WTC11 (cell line): ENCODE measurements around the gene PGBD1. TPM values are rescaled to one million over a fixed set of nuclear protein-coding genes. Genes with fewer than 3 reads are reported as not detected.

Experiments used
- ATAC-seq: fragments of 200-7000 bp; cut with Tn5 transposase; 2 replicates; pipeline ENCODE4 v1.10.0; 2021; ENCODE audit warnings: mild to moderate bottlenecking, moderate library complexity
- CTCF ChIA-PET: fragments of 300-600 bp; sonication (Branson Sonifier 250); formaldehyde crosslinking; loops from one replicate; lab custom pipeline; 2021; ENCODE audit warnings: antibody characterized with exemption; lab: Charles Lee
- POLR2A ChIA-PET: fragments of 350-600 bp; sonication (Branson Sonifier 250); formaldehyde crosslinking; loops from one replicate; lab custom pipeline; 2021; ENCODE audit warnings: antibody characterized with exemption; lab: Charles Lee
- DNase-seq: peaks from one replicate; pipeline ENCODE4 v3.0.0; 2021; ENCODE audit warnings: low spot score
- H3K27ac Mint-ChIP-seq: 2 replicates; pipeline ENCODE4 v1.8.0; 2021; ENCODE audit warnings: mixed read lengths
- H3K27me3 Mint-ChIP-seq: 2 replicates; pipeline ENCODE4 v1.8.0; 2021; ENCODE audit warnings: low read depth, mild to moderate bottlenecking, moderate library complexity, mixed read lengths
- H3K36me3 Mint-ChIP-seq: 2 replicates; pipeline ENCODE4 v1.8.0; 2021; ENCODE audit warnings: mixed read lengths
- H3K4me1 Mint-ChIP-seq: 2 replicates; pipeline ENCODE4 v1.8.0; 2022; ENCODE audit warnings: mixed read lengths
- H3K4me3 Mint-ChIP-seq: 2 replicates; pipeline ENCODE4 v1.8.0; 2021; ENCODE audit warnings: mild to moderate bottlenecking, moderate library complexity, mixed read lengths
- H3K9me3 Mint-ChIP-seq: 2 replicates; pipeline ENCODE4 v1.8.0; 2021; ENCODE audit warnings: mixed read lengths
- AR ChIP-seq: fragments of 250-450 bp; sonication (Bioruptor Pico); IDR thresholded peaks from 2 replicates; pipeline ENCODE4 v1.9.0; 2021; ENCODE audit warnings: mild to moderate bottlenecking
- ATF1 ChIP-seq: sonication (generic); formaldehyde crosslinking; IDR thresholded peaks from 2 replicates; pipeline ENCODE4 v1.8.1; 2023; ENCODE audit warnings: mild to moderate bottlenecking, moderate library complexity, missing genetic modification reagents
- ELF4 ChIP-seq: sonication (generic); formaldehyde crosslinking; IDR thresholded peaks from 2 replicates; pipeline ENCODE4 v1.8.1; 2022; ENCODE audit warnings: low read depth, mild to moderate bottlenecking, moderate library complexity, missing genetic modification reagents
- JUN ChIP-seq: sonication (generic); formaldehyde crosslinking; IDR thresholded peaks from 2 replicates; pipeline ENCODE4 v1.8.0; 2023; ENCODE audit warnings: mild to moderate bottlenecking, missing genetic modification reagents
- MAX ChIP-seq: sonication (generic); formaldehyde crosslinking; IDR thresholded peaks from 2 replicates; pipeline ENCODE4 v1.8.0; 2022; ENCODE audit warnings: mild to moderate bottlenecking, missing genetic modification reagents
- MXD4 ChIP-seq: fragments of 250-450 bp; sonication (Bioruptor Pico); IDR thresholded peaks from 2 replicates; pipeline ENCODE4 v1.8.0; 2021; ENCODE audit warnings: mild to moderate bottlenecking, moderate library complexity, borderline replicate concordance
- NR3C1 ChIP-seq: sonication (generic); formaldehyde crosslinking; conservative IDR thresholded peaks from 2 replicates; pipeline ENCODE4 v1.8.1; 2023; ENCODE audit warnings: low read depth, mild to moderate bottlenecking, missing genetic modification reagents
- RELA ChIP-seq: sonication (generic); formaldehyde crosslinking; IDR thresholded peaks from 2 replicates; pipeline ENCODE4 v1.8.1; 2022; ENCODE audit warnings: missing genetic modification reagents, mild to moderate bottlenecking, borderline replicate concordance
- TCF7 ChIP-seq: sonication (generic); formaldehyde crosslinking; IDR thresholded peaks from 2 replicates; pipeline ENCODE4 v1.8.0; 2022; ENCODE audit warnings: mild to moderate bottlenecking, low read depth, missing genetic modification reagents, moderate library complexity
- ZNF263 ChIP-seq: sonication (generic); formaldehyde crosslinking; IDR thresholded peaks from 2 replicates; pipeline ENCODE4 v1.8.1; 2022; ENCODE audit warnings: low read depth, mild to moderate bottlenecking, moderate library complexity, missing genetic modification reagents
- ZNF317 ChIP-seq: sonication (generic); formaldehyde crosslinking; IDR thresholded peaks from 2 replicates; pipeline ENCODE4 v1.8.1; 2023; ENCODE audit warnings: low read depth, mild to moderate bottlenecking, moderate library complexity, missing genetic modification reagents, borderline replicate concordance
- ZNF416 ChIP-seq: fragments of 250-450 bp; sonication (Bioruptor Pico); IDR thresholded peaks from 2 replicates; pipeline ENCODE4 v1.9.0; 2021; ENCODE audit warnings: mild to moderate bottlenecking, inconsistent platforms
- total RNA-seq: library from RNA; stranded (reverse); gene quantifications from 3 replicates; pipeline ENCODE4 v1.2.3, GENCODE V29; 2021
- TF ChIP-seq, protein P1 (sequence below): sonication (generic); formaldehyde crosslinking; IDR thresholded peaks from 2 replicates; pipeline ENCODE4 v1.8.0; 2022; ENCODE audit warnings: missing genetic modification reagents
- TF ChIP-seq, protein P2 (sequence below): sonication (generic); formaldehyde crosslinking; IDR thresholded peaks from 2 replicates; pipeline ENCODE4 v1.8.1; 2022; ENCODE audit warnings: mild to moderate bottlenecking, moderate library complexity, missing genetic modification reagents
- TF ChIP-seq, protein P3 (sequence below): sonication (generic); formaldehyde crosslinking; IDR thresholded peaks from 2 replicates; pipeline ENCODE4 v1.8.1; 2022; ENCODE audit warnings: low read depth, missing genetic modification reagents, borderline replicate concordance

Gene PGBD1
- total RNA-seq, 1 experiment from 2014 or later = 6.9 TPM

- TF ChIP-seq, protein P1, sequence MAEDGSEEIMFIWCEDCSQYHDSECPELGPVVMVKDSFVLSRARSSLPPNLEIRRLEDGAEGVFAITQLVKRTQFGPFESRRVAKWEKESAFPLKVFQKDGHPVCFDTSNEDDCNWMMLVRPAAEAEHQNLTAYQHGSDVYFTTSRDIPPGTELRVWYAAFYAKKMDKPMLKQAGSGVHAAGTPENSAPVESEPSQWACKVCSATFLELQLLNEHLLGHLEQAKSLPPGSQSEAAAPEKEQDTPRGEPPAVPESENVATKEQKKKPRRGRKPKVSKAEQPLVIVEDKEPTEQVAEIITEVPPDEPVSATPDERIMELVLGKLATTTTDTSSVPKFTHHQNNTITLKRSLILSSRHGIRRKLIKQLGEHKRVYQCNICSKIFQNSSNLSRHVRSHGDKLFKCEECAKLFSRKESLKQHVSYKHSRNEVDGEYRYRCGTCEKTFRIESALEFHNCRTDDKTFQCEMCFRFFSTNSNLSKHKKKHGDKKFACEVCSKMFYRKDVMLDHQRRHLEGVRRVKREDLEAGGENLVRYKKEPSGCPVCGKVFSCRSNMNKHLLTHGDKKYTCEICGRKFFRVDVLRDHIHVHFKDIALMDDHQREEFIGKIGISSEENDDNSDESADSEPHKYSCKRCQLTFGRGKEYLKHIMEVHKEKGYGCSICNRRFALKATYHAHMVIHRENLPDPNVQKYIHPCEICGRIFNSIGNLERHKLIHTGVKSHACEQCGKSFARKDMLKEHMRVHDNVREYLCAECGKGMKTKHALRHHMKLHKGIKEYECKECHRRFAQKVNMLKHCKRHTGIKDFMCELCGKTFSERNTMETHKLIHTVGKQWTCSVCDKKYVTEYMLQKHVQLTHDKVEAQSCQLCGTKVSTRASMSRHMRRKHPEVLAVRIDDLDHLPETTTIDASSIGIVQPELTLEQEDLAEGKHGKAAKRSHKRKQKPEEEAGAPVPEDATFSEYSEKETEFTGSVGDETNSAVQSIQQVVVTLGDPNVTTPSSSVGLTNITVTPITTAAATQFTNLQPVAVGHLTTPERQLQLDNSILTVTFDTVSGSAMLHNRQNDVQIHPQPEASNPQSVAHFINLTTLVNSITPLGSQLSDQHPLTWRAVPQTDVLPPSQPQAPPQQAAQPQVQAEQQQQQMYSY (CRISPR knock-in tag) = no peak
- TF ChIP-seq ATF1 (CRISPR knock-in tag) = no peak
- no peak for TF ChIP-seq RELA
These were observed 14.2 kb upstream of the PGBD1 start, which contains the start of gene ZSCAN26 (continued) for GRCh38 chr6:28266962-28267694.

DNA sequence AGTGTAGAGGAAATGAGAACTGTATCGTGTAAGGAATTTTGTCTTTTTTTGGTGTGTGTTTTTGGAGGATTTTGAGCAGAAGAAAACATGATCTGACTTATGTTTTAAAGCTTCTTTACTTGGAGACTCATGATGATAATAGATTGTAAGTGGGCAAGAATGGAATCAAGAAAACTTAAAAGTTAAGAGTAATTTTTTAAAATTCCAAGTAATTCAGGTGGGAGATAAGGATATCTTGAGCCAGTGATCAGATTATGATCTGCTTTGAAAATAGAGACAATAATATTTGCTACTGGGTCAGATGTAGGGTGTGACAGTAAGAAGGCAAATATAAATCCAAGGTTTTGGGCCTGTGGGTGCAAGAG, 13.7 kb upstream of the PGBD1 start:
- no peak for TF ChIP-seq NR3C1
- TF ChIP-seq ZNF317 = no peak
- TF ChIP-seq TCF7 (CRISPR knock-in tag) = no peak
- TF ChIP-seq, protein P2, sequence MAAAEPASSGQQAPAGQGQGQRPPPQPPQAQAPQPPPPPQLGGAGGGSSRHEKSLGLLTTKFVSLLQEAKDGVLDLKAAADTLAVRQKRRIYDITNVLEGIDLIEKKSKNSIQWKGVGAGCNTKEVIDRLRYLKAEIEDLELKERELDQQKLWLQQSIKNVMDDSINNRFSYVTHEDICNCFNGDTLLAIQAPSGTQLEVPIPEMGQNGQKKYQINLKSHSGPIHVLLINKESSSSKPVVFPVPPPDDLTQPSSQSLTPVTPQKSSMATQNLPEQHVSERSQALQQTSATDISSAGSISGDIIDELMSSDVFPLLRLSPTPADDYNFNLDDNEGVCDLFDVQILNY = no peak
- TF ChIP-seq, all 79 proteins: peak for 0
- DNase-seq = no peak
- no peak for ATAC-seq
- Mint-ChIP-seq H3K27me3 (peaks cover 27% of the 10 kb centered on the region), H3K4me1 (no peaks in the 10 kb centered on the region), H3K27ac (no peak overlapping the region), H3K4me3 (no peak overlapping the region), H3K36me3 (peaks cover 7% of the 10 kb centered on the region; the same call in 1 of the 2 replicates), H3K9me3 (no peaks in the 10 kb centered on the region)
- ChIA-PET CTCF (interaction anchor here (0.7 to 2.7 kb wide), 6 partner anchors 12 to 163 kb away, joined by 3 to 34 read pairs (median 8); partner anchors contain the start of genes PGBD1 and ZKSCAN4), POLR2A (interaction anchor here (0.8 to 2.1 kb wide), 12 partner anchors 12 to 375 kb away, joined by 3 to 14 read pairs (median 6); partner anchors contain the start of genes PGBD1, ZKSCAN3, ZKSCAN4 and ZKSCAN8)

GRCh38 chr6:28269492-28269891, 11.9 kb upstream of the PGBD1 start:
- TF ChIP-seq MXD4 (CRISPR knock-in tag) = no peak
- TF ChIP-seq AR (CRISPR knock-in tag) = no peak
- TF ChIP-seq MAX (CRISPR knock-in tag) = no peak
- TF ChIP-seq JUN (CRISPR knock-in tag) = no peak
- TF ChIP-seq ATF1 (CRISPR knock-in tag) = no peak
- TF ChIP-seq, protein P3, sequence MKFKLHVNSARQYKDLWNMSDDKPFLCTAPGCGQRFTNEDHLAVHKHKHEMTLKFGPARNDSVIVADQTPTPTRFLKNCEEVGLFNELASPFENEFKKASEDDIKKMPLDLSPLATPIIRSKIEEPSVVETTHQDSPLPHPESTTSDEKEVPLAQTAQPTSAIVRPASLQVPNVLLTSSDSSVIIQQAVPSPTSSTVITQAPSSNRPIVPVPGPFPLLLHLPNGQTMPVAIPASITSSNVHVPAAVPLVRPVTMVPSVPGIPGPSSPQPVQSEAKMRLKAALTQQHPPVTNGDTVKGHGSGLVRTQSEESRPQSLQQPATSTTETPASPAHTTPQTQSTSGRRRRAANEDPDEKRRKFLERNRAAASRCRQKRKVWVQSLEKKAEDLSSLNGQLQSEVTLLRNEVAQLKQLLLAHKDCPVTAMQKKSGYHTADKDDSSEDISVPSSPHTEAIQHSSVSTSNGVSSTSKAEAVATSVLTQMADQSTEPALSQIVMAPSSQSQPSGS = no peak
- TF ChIP-seq ELF4 (CRISPR knock-in tag) = no peak
- no peak for TF ChIP-seq ZNF263 (CRISPR knock-in tag)
- TF ChIP-seq ZNF416 = no peak
- TF ChIP-seq, all 79 proteins: peak for 0
- peaks cover 11% of the 10 kb centered on the region for H3K27me3 Mint-ChIP-seq
- ChIA-PET POLR2A (no interaction called here), CTCF (no interaction called here)
- H3K27ac Mint-ChIP-seq = no peak overlapping the region
- no peak overlapping the region for H3K4me3 Mint-ChIP-seq
- peaks cover 14% of the 10 kb centered on the region; the same call in 1 of the 2 replicates for H3K36me3 Mint-ChIP-seq
- H3K4me1 Mint-ChIP-seq = no peaks in the 10 kb centered on the region
- DNase-seq (no peak), ATAC-seq (no peak)
- no peaks in the 10 kb centered on the region for H3K9me3 Mint-ChIP-seq
